ENCODE results near the gene KCNC1.

KCNC1 gene

GRCh38 chr11:17774232-17775034 lies 39.9 kb downstream of the KCNC1 start:
- DNase-seq (ENCODE audit: low read depth): no peak

GRCh38 chr11:17775035-17775348 lies 40.4 kb downstream of the KCNC1 start:
- DNase-seq (ENCODE audit: low read depth): no peak

- no peak for DNase-seq (ENCODE audit: low read depth)
Measured at GRCh38 chr11:17775507-17776211, 41.1 kb downstream of the KCNC1 start.

GRCh38 chr11:17776212-17776875 lies 41.8 kb downstream of the KCNC1 start:
- no peak for DNase-seq (ENCODE audit: low read depth)

GRCh38 chr11:17777086-17777737 lies 42.6 kb downstream of the KCNC1 start:
- no peak for DNase-seq (ENCODE audit: low read depth)

- DNase-seq (ENCODE audit: low read depth): no peak
Measured at GRCh38 chr11:17777738-17778091, 43.1 kb downstream of the KCNC1 start.

GRCh38 chr11:17778352-17778751 lies 43.8 kb downstream of the KCNC1 start:
- no peak for DNase-seq (ENCODE audit: low read depth)

GRCh38 chr11:17778956-17779860 lies 44.6 kb downstream of the KCNC1 start:
- DNase-seq (ENCODE audit: low read depth): no peak

- DNase-seq (ENCODE audit: low read depth): no peak
Measured at GRCh38 chr11:17779861-17780594, 45.4 kb downstream of the KCNC1 start.

GRCh38 chr11:17780668-17781067 lies 46.1 kb downstream of the KCNC1 start:
- DNase-seq (ENCODE audit: low read depth): no peak

- DNase-seq (ENCODE audit: low read depth): no peak
Measured at GRCh38 chr11:17781221-17781620, 46.6 kb downstream of the KCNC1 start.

- DNase-seq (ENCODE audit: low read depth): no peak
Measured at GRCh38 chr11:17781626-17782025, 47.0 kb downstream of the KCNC1 start.

- no peak for DNase-seq (ENCODE audit: low read depth)
Measured at GRCh38 chr11:17782145-17782544, 47.6 kb downstream of the KCNC1 start.

- no peak for DNase-seq (ENCODE audit: low read depth)
Measured at GRCh38 chr11:17782603-17783337, 48.2 kb downstream of the KCNC1 start.

GRCh38 chr11:17783878-17784277 lies 49.3 kb downstream of the KCNC1 start:
- DNase-seq (ENCODE audit: low read depth): no peak

GRCh38 chr11:17786824-17787525 lies 52.4 kb downstream of the KCNC1 start:
- no peak for DNase-seq (ENCODE audit: low read depth)

- no peak for DNase-seq (ENCODE audit: low read depth)
Measured at GRCh38 chr11:17788084-17788483, 53.5 kb downstream of the KCNC1 start.

GRCh38 chr11:17790453-17790852 lies 55.9 kb downstream of the KCNC1 start:
- no peak for DNase-seq (ENCODE audit: low read depth)

- DNase-seq (ENCODE audit: low read depth): no peak
Measured at GRCh38 chr11:17791144-17791543, 56.6 kb downstream of the KCNC1 start.

- no peak for DNase-seq (ENCODE audit: low read depth)
Measured at GRCh38 chr11:17792161-17792560, 57.6 kb downstream of the KCNC1 start.
